HG03095 (cell line): ENCODE measurements around the gene OPRL1.

Experiments
- ATAC-seq: cut with Tn5 transposase; IDR thresholded peaks from one replicate; pipeline ENCODE4 v1.9.1; 2021; ENCODE audit warnings: moderate library complexity; ENCODE audit not compliant: unreplicated experiment

OPRL1 gene

GRCh38 chr20:64101731-64102621, 22.1 kb downstream of the OPRL1 start:
- no peak for ATAC-seq

GRCh38 chr20:64102647-64103354, 22.9 kb downstream of the OPRL1 start:
- no peak for ATAC-seq

GRCh38 chr20:64103871-64104666, 24.2 kb downstream of the OPRL1 start:
- ATAC-seq = no peak

- no peak for ATAC-seq
Measured at GRCh38 chr20:64104667-64105451, 25.0 kb downstream of the OPRL1 start.

GRCh38 chr20:64105846-64106434, 26.1 kb downstream of the OPRL1 start:
- ATAC-seq = no peak

- ATAC-seq = no peak
Measured at GRCh38 chr20:64106435-64106961, 26.6 kb downstream of the OPRL1 start.

- no peak for ATAC-seq
Measured at GRCh38 chr20:64106981-64107735, 27.3 kb downstream of the OPRL1 start, which contains the start of gene NPBWR2. Gene NPBWR2, minus strand, starts transcription at chr20:64107565. Its CDS starts 734 bp downstream, at chr20:64106831.

- ATAC-seq = no peak
Measured at GRCh38 chr20:64107736-64108457, 28.0 kb downstream of the OPRL1 start.

GRCh38 chr20:64108731-64109681, 29.1 kb downstream of the OPRL1 start:
- ATAC-seq = no peak

GRCh38 chr20:64109831-64110391, 30.0 kb downstream of the OPRL1 start:
- ATAC-seq = no peak

GRCh38 chr20:64110411-64111068, 30.7 kb downstream of the OPRL1 start:
- ATAC-seq = no peak

GRCh38 chr20:64111841-64112641, 32.2 kb downstream of the OPRL1 start:
- no peak for ATAC-seq

GRCh38 chr20:64112691-64113443, 33.0 kb downstream of the OPRL1 start:
- ATAC-seq = no peak

GRCh38 chr20:64113444-64113775, 33.5 kb downstream of the OPRL1 start:
- no peak for ATAC-seq

GRCh38 chr20:64113796-64114355, 34.0 kb downstream of the OPRL1 start:
- ATAC-seq = no peak
